SK-N-SH (cell line): ENCODE data around the gene RMDN2. TPM values are rescaled to one million over a fixed set of nuclear protein-coding genes. Genes with fewer than 3 reads are reported as not detected.
A peak's percentile ranks its signal among the peaks of the same experiment; 100 is the strongest.

Experiments used
- CTCF ChIA-PET: fragments of 300-600, 350-600 bp; formaldehyde crosslinking; extraction: SDS; loops from one replicate; lab custom pipeline; 2021; lab: Yijun Ruan, JAX
- POLR2A ChIA-PET: fragments of 350-600 bp; sonication (Branson Sonifier 250); formaldehyde crosslinking; extraction: SDS; loops from one replicate; lab custom pipeline; 2020; ENCODE audit warnings: antibody characterized with exemption, inconsistent platforms; lab: Yijun Ruan, JAX
- DNase-seq: peaks from one replicate; pipeline ENCODE4 v3.0.0; 2012
- H2AFZ ChIP-seq: fragments of 200-600 bp; sonication (generic); 2 replicates; pipeline ENCODE4 v1.8.1; 2016; ENCODE audit warnings: antibody characterized with exemption, mild to moderate bottlenecking, low read depth
- H3F3A ChIP-seq: fragments of 200-600 bp; sonication (generic); replicated peaks from 2 replicates; pipeline ENCODE3; 2016; ENCODE audit warnings: antibody characterized with exemption, mild to moderate bottlenecking; ENCODE audit not compliant: insufficient read depth
- H3K27ac ChIP-seq, 2 experiments: fragments of 200-500 bp in 1 of 2; fragments of 200-600 bp in 1 of 2; sonication (Bioruptor generic) in 1 of 2; sonication (generic), shearing (Covaris generic) in 1 of 2; 2 replicates each; pipeline versions ENCODE4 v1.5.1 to v1.6.1; 2014 to 2016; ENCODE audit warnings: low read depth in 2 of 2, inconsistent platforms in 1 of 2, low read length in 1 of 2, mild to moderate bottlenecking in 1 of 2, mixed read lengths in 1 of 2
- H3K27me3 ChIP-seq: fragments of 200-600 bp; sonication (generic), shearing (Covaris generic); 2 replicates; pipeline ENCODE4 v1.6.1; 2016; ENCODE audit warnings: mixed run types; ENCODE audit not compliant: insufficient read depth
- H3K36me3 ChIP-seq, 2 experiments: fragments of 200-500 bp in 1 of 2; fragments of 200-600 bp in 1 of 2; sonication (Bioruptor generic) in 1 of 2; sonication (generic) in 1 of 2; replicated peaks in 1 of 2; 2 replicates each; pipeline versions ENCODE3 to v1.5.1; 2014 to 2016; ENCODE audit warnings: low read length in 1 of 2, mild to moderate bottlenecking in 1 of 2; ENCODE audit not compliant: insufficient read depth in 2 of 2, control insufficient read depth in 1 of 2
- H3K4me1 ChIP-seq, 2 experiments: fragments of 200-500 bp in 1 of 2; fragments of 200-600 bp in 1 of 2; sonication (Bioruptor generic) in 1 of 2; sonication (generic), shearing (Covaris generic) in 1 of 2; 2 replicates each; pipeline versions ENCODE4 v1.5.1 to v1.6.1; 2014 to 2016; ENCODE audit warnings: low read depth in 1 of 2, low read length in 1 of 2, mixed run types in 1 of 2; ENCODE audit not compliant: insufficient read depth in 2 of 2, control insufficient read depth in 1 of 2
- H3K4me2 ChIP-seq: fragments of 200-600 bp; sonication (generic), shearing (Covaris generic); 2 replicates; pipeline ENCODE4 v1.6.1; 2017; ENCODE audit warnings: mixed run types
- H3K4me3 ChIP-seq, 2 experiments: fragments of 200-500 bp in 1 of 2; fragments of 200-600 bp in 1 of 2; sonication (Bioruptor generic) in 1 of 2; sonication (generic), shearing (Covaris generic) in 1 of 2; 2 replicates each; pipeline versions ENCODE4 v1.5.1 to v1.8.1; 2014 to 2016; ENCODE audit warnings: low read depth in 2 of 2, inconsistent platforms in 1 of 2, low read length in 1 of 2, mild to moderate bottlenecking in 1 of 2, mixed read lengths in 1 of 2, moderate library complexity in 1 of 2
- H3K79me2 ChIP-seq: fragments of 200-600 bp; sonication (generic); 2 replicates; pipeline ENCODE4 v1.8.1; 2017; ENCODE audit warnings: mild to moderate bottlenecking; ENCODE audit not compliant: insufficient read depth
- H3K9ac ChIP-seq: fragments of 200-600 bp; sonication (generic); 2 replicates; pipeline ENCODE4 v1.6.1; 2017; ENCODE audit warnings: mixed run types
- H3K9me2 ChIP-seq: fragments of 200-600 bp; sonication (generic); 2 replicates; pipeline ENCODE4 v1.6.1; 2017; ENCODE audit warnings: mixed run types
- H3K9me3 ChIP-seq: fragments of 200-600 bp; sonication (generic); 2 replicates; pipeline ENCODE4 v1.6.1; 2017; ENCODE audit warnings: mixed run types, mild to moderate bottlenecking, moderate library complexity
- H4K20me1 ChIP-seq: fragments of 200-600 bp; sonication (generic); 2 replicates; pipeline ENCODE4 v1.6.1; 2017; ENCODE audit warnings: mild to moderate bottlenecking, mixed run types; ENCODE audit not compliant: insufficient read depth
- CHD2 ChIP-seq: fragments of 150-350 bp; IDR thresholded peaks from 2 replicates; pipeline ENCODE4 v1.6.1; 2018; ENCODE audit warnings: low read length; ENCODE audit not compliant: partially characterized antibody
- CTCF ChIP-seq: fragments of 200-600 bp; sonication (generic); IDR thresholded peaks from 2 replicates; pipeline ENCODE4 v1.6.1; 2017; ENCODE audit warnings: antibody characterized with exemption, mild to moderate bottlenecking, moderate library complexity
- ELF1 ChIP-seq: IDR thresholded peaks from 2 replicates; pipeline ENCODE4 v1.4.0; 2012
- FOSL2 ChIP-seq: IDR thresholded peaks from 2 replicates; pipeline ENCODE4 v1.4.0; 2012; ENCODE audit warnings: low read depth, mild to moderate bottlenecking, moderate library complexity, borderline replicate concordance
- FOXM1 ChIP-seq: IDR thresholded peaks from 2 replicates; pipeline ENCODE4 v1.4.0; 2012; ENCODE audit warnings: low read depth, mild to moderate bottlenecking
- GATA2 ChIP-seq: sonication (generic); formaldehyde crosslinking; IDR thresholded peaks from 2 replicates; pipeline ENCODE4 v1.5.0; 2020; ENCODE audit warnings: mild to moderate bottlenecking, missing genetic modification reagents
- MXI1 ChIP-seq: IDR thresholded peaks from 2 replicates; pipeline ENCODE4 v1.6.1; 2012; ENCODE audit warnings: mild to moderate bottlenecking, low read depth, low read length, improper control_type of control experiment
- NRF1 ChIP-seq: IDR thresholded peaks from 2 replicates; pipeline ENCODE4 v1.6.1; 2012; ENCODE audit warnings: low read depth, mild to moderate bottlenecking, low read length
- RAD21 ChIP-seq: IDR thresholded peaks from 2 replicates; pipeline ENCODE4 v1.6.1; 2012; ENCODE audit warnings: mild to moderate bottlenecking, low read length
- REST ChIP-seq: IDR thresholded peaks from 2 replicates; pipeline ENCODE4 v1.6.1; 2012; ENCODE audit warnings: mild to moderate bottlenecking, low read depth, low read length, moderate library complexity
- RXRA ChIP-seq: IDR thresholded peaks from 2 replicates; pipeline ENCODE4 v1.4.0; 2012; ENCODE audit warnings: low read depth, mild to moderate bottlenecking, borderline replicate concordance
- SMC3 ChIP-seq: IDR thresholded peaks from 2 replicates; pipeline ENCODE4 v1.6.1; 2012; ENCODE audit warnings: low read depth, low read length, improper control_type of control experiment
- TAF1 ChIP-seq: IDR thresholded peaks from 2 replicates; pipeline ENCODE4 v1.6.1; 2012; ENCODE audit warnings: low read depth, mild to moderate bottlenecking, low read length, moderate library complexity, borderline replicate concordance
- TCF12 ChIP-seq: IDR thresholded peaks from 2 replicates; pipeline ENCODE4 v1.4.0; 2012
- TEAD4 ChIP-seq: IDR thresholded peaks from 2 replicates; pipeline ENCODE4 v1.4.0; 2012; ENCODE audit warnings: mild to moderate bottlenecking, borderline replicate concordance; ENCODE audit not compliant: insufficient read depth
- USF1 ChIP-seq: IDR thresholded peaks from 2 replicates; pipeline ENCODE4 v1.4.0; 2012; ENCODE audit warnings: low read depth, borderline replicate concordance
- WGBS: methylation state at CpG from one replicate; pipeline ENCODE4 v1.1.6; 2017; ENCODE audit warnings: low lambda C conversion rate; 5-methylcytosine and 5-hydroxymethylcytosine counted together
- polyA plus RNA-seq, 3 experiments: library from polyadenylated mRNA; depleted of rRNA; stranded (reverse); fragments of >200 nt; gene quantifications; 2 replicates each; pipeline ENCODE4 v1.2.3, GENCODE V29; 2012

RMDN2 gene
- polyA plus RNA-seq, 1 of the 3 experiments (the other 2 are of a cell fraction), result 7.3 TPM

- Histone ChIP-seq H3K9me3 (no peaks in the 10 kb centered on the region), H3K27me3 (no peaks in the 10 kb centered on the region), H3K4me3 (peak overlapping the region; percentile 2 to 25; a peak in 1 of 4 replicates), H3K36me3 (peaks cover 0 to 19% of the 10 kb centered on the region in 2 experiments), H3K4me1 (peaks cover 0 to 3% of the 10 kb centered on the region in 2 experiments; a peak in 2 of 4 replicates), H3K4me2 (no peak overlapping the region), H3K27ac (0 out of 4 replicates have a peak overlapping the region, but pooled peaks of 1 of the 2 experiments have one; percentile 2), H3F3A (no peaks in the 10 kb centered on the region), H2AFZ (no peak overlapping the region)
- DNase-seq, result peak; percentile 60
- no peak for TF ChIP-seq FOSL2
- TF ChIP-seq NRF1, result no peak
- no peak for TF ChIP-seq FOXM1
- TF ChIP-seq MXI1, result no peak
- TF ChIP-seq SMC3, result peak; percentile 65
- TF ChIP-seq TAF1, result no peak
- peak; percentile 78 for TF ChIP-seq RAD21
- TF ChIP-seq CTCF, result peak; percentile 99
- no peak for TF ChIP-seq RXRA
- no peak for TF ChIP-seq ELF1
- TF ChIP-seq, all 33 proteins: peak for 3
- POLR2A ChIA-PET, result no interaction called here
- Histone ChIP-seq H4K20me1 (no peaks in the 10 kb centered on the region), H3K9ac (no peak overlapping the region), H3K79me2 (no peaks in the 10 kb centered on the region), H3K9me2 (no peaks in the 10 kb centered on the region)
- CTCF ChIA-PET, result interaction anchor here (0.6 to 2.1 kb wide), 60 partner anchors 9 to 1318 kb away, joined by 3 to 27 read pairs (median 4); partner anchors contain the start of gene CYP1B1
- WGBS, result 27% methylated on average over 3 of the region's 3 CpGs
These were observed 57.1 kb downstream of the RMDN2 start for GRCh38 chr2:37982147-37982582.

GRCh38 chr2:37982847-37983246 is 57.8 kb downstream of the RMDN2 start:
- no peaks in the 10 kb centered on the region for H3K9me3 ChIP-seq
- 81% methylated on average over 6 of the region's 6 CpGs for WGBS
- H3K79me2 ChIP-seq, result no peaks in the 10 kb centered on the region
- no peak for DNase-seq
- no peaks in the 10 kb centered on the region for H3F3A ChIP-seq
- peaks cover 0 to 19% of the 10 kb centered on the region in 2 experiments for H3K36me3 ChIP-seq
- no peaks in the 10 kb centered on the region for H4K20me1 ChIP-seq
- TF ChIP-seq CHD2 (no peak), REST (no peak), GATA2 (no peak), TEAD4 (no peak), TCF12 (no peak), CTCF (no peak), USF1 (no peak)
- no peaks in the 10 kb centered on the region for H3K27me3 ChIP-seq
- CTCF ChIA-PET, result interaction anchor here (0.7 to 2.1 kb wide), 37 partner anchors 9 to 1318 kb away, joined by 3 to 27 read pairs (median 4); no protein-coding TSS in a partner anchor
- H2AFZ ChIP-seq, result no peak overlapping the region
- POLR2A ChIA-PET, result no interaction called here
- peaks cover 0 to 3% of the 10 kb centered on the region in 2 experiments; a peak in 2 of 4 replicates for H3K4me1 ChIP-seq
- no peaks in the 10 kb centered on the region for H3K9me2 ChIP-seq
- no peak overlapping the region for H3K4me3 ChIP-seq
- H3K4me2 ChIP-seq, result no peak overlapping the region
- H3K27ac ChIP-seq, result no peak overlapping the region
- H3K9ac ChIP-seq, result no peak overlapping the region
